Upper lobe of left lung (tissue), 6 donors: ENCODE measurements around the gene MAGEA9B. TPM values are rescaled to one million over a fixed set of nuclear protein-coding genes. Genes with fewer than 3 reads are reported as not detected.
A peak's percentile ranks its signal among the peaks of the same experiment; 100 is the strongest.
"Not testable (repeated sequence)": the region's sequence is repeated elsewhere in the genome, so short reads cannot be mapped to it uniquely, and the experiment has no call there.

ENCODE experiments used
- ATAC-seq, 2 donors: fragments of 200-7000 bp; cut with Tn5 transposase; one replicate each; pipeline ENCODE4 v1.9.1; 2022; ENCODE audit warnings: mild to moderate bottlenecking in 2 of 2, moderate library complexity in 2 of 2; ENCODE audit not compliant: low FRiP score in 2 of 2
- DNase-seq, 2 donors: peaks; one replicate each; pipeline ENCODE4 v3.0.0-alpha.2; 2019 to 2020
- H3K27ac ChIP-seq, 4 donors: fragments of 200-600 bp; sonication (generic); one replicate each; pipeline ENCODE4 v1.5.1; 2016 to 2019
- H3K27me3 ChIP-seq, 4 donors: fragments of 200-600 bp; sonication (generic); one replicate each; pipeline ENCODE4 v1.5.1; 2017 to 2019
- H3K36me3 ChIP-seq, 4 donors: fragments of 200-600 bp; sonication (generic); one replicate each; pipeline ENCODE4 v1.5.1; 2016 to 2019
- H3K4me1 ChIP-seq, 4 donors: fragments of 200-600 bp; sonication (generic); one replicate each; pipeline ENCODE4 v1.5.1; 2018 to 2019
- H3K4me3 ChIP-seq, 4 donors: fragments of 200-600 bp; sonication (generic); one replicate each; pipeline ENCODE4 v1.5.1; 2017 to 2019; ENCODE audit warnings: mild to moderate bottlenecking in 2 of 4, moderate library complexity in 1 of 4
- H3K9me3 ChIP-seq, 4 donors: fragments of 200-600 bp; sonication (generic); one replicate each; pipeline ENCODE4 v1.5.1; 2018 to 2019
- CTCF ChIP-seq, 6 experiments: fragments of 450-650 bp in 4 of 6; fragments of 200-600 bp in 2 of 6; sonication (generic) in 2 of 6; IDR thresholded peaks; one replicate each; pipeline ENCODE4 v1.5.1; 2016 to 2019; ENCODE audit warnings: antibody characterized with exemption in 6 of 6
- EP300 ChIP-seq, 4 donors: sonication (generic); formaldehyde crosslinking; IDR thresholded peaks; one replicate each; pipeline ENCODE4 v1.5.1; 2017; ENCODE audit warnings: antibody characterized with exemption in 4 of 4, control low read depth in 2 of 4
- POLR2A ChIP-seq, 4 donors: fragments of 450-650 bp; IDR thresholded peaks; one replicate each; pipeline ENCODE4 v1.5.1; 2016 to 2017; ENCODE audit warnings: antibody characterized with exemption in 4 of 4, mild to moderate bottlenecking in 2 of 4
- POLR2AphosphoS5 ChIP-seq, 2 donors: sonication (generic); formaldehyde crosslinking; IDR thresholded peaks; one replicate each; pipeline ENCODE4 v1.5.1; 2017; ENCODE audit warnings: antibody characterized with exemption in 2 of 2
- WGBS, 2 donors: methylation state at CpG; one replicate each; pipeline ENCODE4 v1.1.5; 2017 to 2018; 5-methylcytosine and 5-hydroxymethylcytosine counted together
- total RNA-seq, 6 donors: library from RNA; depleted of rRNA in 4 of 6; stranded (reverse); fragments of >200 nt in 4 of 6; gene quantifications; one replicate each; pipeline versions ENCODE4 v1.1.0 to v1.2.1, GENCODE V29; 2016 to 2021
- donor health status: DM: no; HTN: no; CAD: no; lungs with moderate emphysema.
- donor health status: DM: no; HTN: yes; CAD: no; lungs with severe emphysema.

MAGEA9B gene
- not detected for total RNA-seq

- WGBS, 2 donors, result no CpG with 5 or more reads among the region's 12 CpGs
- DNase-seq, H3K4me3 ChIP-seq, H3K9me3 ChIP-seq, H3K4me1 ChIP-seq, ATAC-seq, H3K27me3 ChIP-seq, H3K27ac ChIP-seq, H3K36me3 ChIP-seq: not testable (repeated sequence)
These were observed at the start of gene MAGEA9B for GRCh38 chrX:149587359-149587758. MAGEA9B (minus strand) TSS chrX:149587459; CDS start chrX:149583179, 4,280 bp downstream.

GRCh38 chrX:149633511-149633910 lies 46.3 kb upstream of the MAGEA9B start:
- ATAC-seq (no peak), DNase-seq (no peak)
- no peaks in the 10 kb centered on the region for H3K9me3 ChIP-seq
- H3K4me1 ChIP-seq, result peaks cover 3 to 15% (median 9%) of the 10 kb centered on the region in 4 donors
- H3K36me3 ChIP-seq, result no peaks in the 10 kb centered on the region
- no peak overlapping the region for H3K27ac ChIP-seq
- no peak for TF ChIP-seq POLR2A (IDR thresholded peaks at IDR 0.05)
- no peak for TF ChIP-seq POLR2AphosphoS5 (IDR thresholded peaks at IDR 0.05)
- no peak for TF ChIP-seq EP300 (IDR thresholded peaks at IDR 0.05)
- TF ChIP-seq CTCF (IDR thresholded peaks at IDR 0.05), result no peak
- no peak overlapping the region for H3K4me3 ChIP-seq
- H3K27me3 ChIP-seq, result no peaks in the 10 kb centered on the region

GRCh38 chrX:149631234-149632165 lies 44.2 kb upstream of the MAGEA9B start, which contains the start of gene TMEM185A:
TMEM185A (minus strand) TSS chrX:149631792; CDS start chrX:149631580, 212 bp downstream.
- Histone ChIP-seq H3K27me3 (no peaks in the 10 kb centered on the region), H3K9me3 (no peaks in the 10 kb centered on the region), H3K4me1 (peaks cover 3 to 15% (median 9%) of the 10 kb centered on the region in 4 donors), H3K27ac (peak within 1 kb of the TSS; percentile 40 to 80 (median 70)), H3K4me3 (peak within 1 kb of the TSS; percentile 58 to 94 (median 72)), H3K36me3 (no peaks in the 10 kb centered on the region)
- WGBS, 2 donors, result 0 to 49% methylated on average over 4 to 66 of the region's 102 CpGs
- ATAC-seq (peak; percentile 71 to 93), DNase-seq (peak; percentile 66 to 94)
- no peak for TF ChIP-seq POLR2A (IDR thresholded peaks at IDR 0.05)
- peak in 1 of 2 donors; percentile 51 for TF ChIP-seq POLR2AphosphoS5 (IDR thresholded peaks at IDR 0.05)

GRCh38 chrX:149630681-149631233 lies 43.5 kb upstream of the MAGEA9B start:
- Histone ChIP-seq H3K27ac (peak overlapping the region; percentile 40 to 80 (median 70)), H3K27me3 (no peaks in the 10 kb centered on the region)
- peak in 1 of 2 donors; percentile 82 for ATAC-seq

GRCh38 chrX:149629730-149630387 lies 42.6 kb upstream of the MAGEA9B start:
- no peak for ATAC-seq
- no peak overlapping the region for H3K27ac ChIP-seq
- 86 to 87% methylated on average over 5 of the region's 5 CpGs for WGBS, 2 donors

More at GRCh38 chrX:149630681-149631233, 43.5 kb upstream of the MAGEA9B start:
- TF ChIP-seq POLR2AphosphoS5 (IDR thresholded peaks at IDR 0.05) (no peak), CTCF (IDR thresholded peaks at IDR 0.05) (no peak), POLR2A (IDR thresholded peaks at IDR 0.05) (no peak), EP300 (IDR thresholded peaks at IDR 0.05) (no peak)
- 4 to 33% methylated on average over 13 to 16 of the region's 16 CpGs for WGBS, 2 donors
- peaks cover 3 to 15% (median 9%) of the 10 kb centered on the region in 4 donors for H3K4me1 ChIP-seq
- no peak for DNase-seq
- no peaks in the 10 kb centered on the region for H3K9me3 ChIP-seq
- H3K4me3 ChIP-seq, result peak overlapping the region; percentile 58 to 94 (median 72)
- no peaks in the 10 kb centered on the region for H3K36me3 ChIP-seq

More at GRCh38 chrX:149629730-149630387, 42.6 kb upstream of the MAGEA9B start:
- Histone ChIP-seq H3K36me3 (no peaks in the 10 kb centered on the region), H3K4me3 (no peak overlapping the region), H3K4me1 (peaks cover 3 to 15% (median 9%) of the 10 kb centered on the region in 4 donors), H3K9me3 (no peaks in the 10 kb centered on the region), H3K27me3 (no peaks in the 10 kb centered on the region)
- DNase-seq, result no peak
- no peak for TF ChIP-seq POLR2A (IDR thresholded peaks at IDR 0.05)
- no peak for TF ChIP-seq CTCF (IDR thresholded peaks at IDR 0.05)
